WTC11 (cell line): ENCODE results near the gene OSBP2. TPM values are rescaled to one million over a fixed set of nuclear protein-coding genes. Genes with fewer than 3 reads are reported as not detected.

Experiments used
- ATAC-seq: fragments of 200-7000 bp; cut with Tn5 transposase; 2 replicates; pipeline ENCODE4 v1.10.0; 2021; ENCODE audit warnings: mild to moderate bottlenecking, moderate library complexity
- CTCF ChIA-PET: fragments of 300-600 bp; sonication (Branson Sonifier 250); formaldehyde crosslinking; loops from one replicate; lab custom pipeline; 2021; ENCODE audit warnings: antibody characterized with exemption; lab: Charles Lee
- POLR2A ChIA-PET: fragments of 350-600 bp; sonication (Branson Sonifier 250); formaldehyde crosslinking; loops from one replicate; lab custom pipeline; 2021; ENCODE audit warnings: antibody characterized with exemption; lab: Charles Lee
- DNase-seq: peaks from one replicate; pipeline ENCODE4 v3.0.0; 2021; ENCODE audit warnings: low spot score
- H3K27ac Mint-ChIP-seq: 2 replicates; pipeline ENCODE4 v1.8.0; 2021; ENCODE audit warnings: mixed read lengths
- H3K27me3 Mint-ChIP-seq: 2 replicates; pipeline ENCODE4 v1.8.0; 2021; ENCODE audit warnings: low read depth, mild to moderate bottlenecking, moderate library complexity, mixed read lengths
- H3K36me3 Mint-ChIP-seq: 2 replicates; pipeline ENCODE4 v1.8.0; 2021; ENCODE audit warnings: mixed read lengths
- H3K4me1 Mint-ChIP-seq: 2 replicates; pipeline ENCODE4 v1.8.0; 2022; ENCODE audit warnings: mixed read lengths
- H3K4me3 Mint-ChIP-seq: 2 replicates; pipeline ENCODE4 v1.8.0; 2021; ENCODE audit warnings: mild to moderate bottlenecking, moderate library complexity, mixed read lengths
- H3K9me3 Mint-ChIP-seq: 2 replicates; pipeline ENCODE4 v1.8.0; 2021; ENCODE audit warnings: mixed read lengths
- ATF1 ChIP-seq: sonication (generic); formaldehyde crosslinking; IDR thresholded peaks from 2 replicates; pipeline ENCODE4 v1.8.1; 2023; ENCODE audit warnings: mild to moderate bottlenecking, moderate library complexity, missing genetic modification reagents
- ATF3 ChIP-seq: sonication (generic); formaldehyde crosslinking; conservative IDR thresholded peaks from 2 replicates; pipeline ENCODE4 v1.8.1; 2022; ENCODE audit warnings: mild to moderate bottlenecking, missing genetic modification reagents
- ATF6 ChIP-seq: sonication (generic); formaldehyde crosslinking; IDR thresholded peaks from 2 replicates; pipeline ENCODE4 v1.8.1; 2023; ENCODE audit warnings: mild to moderate bottlenecking, missing genetic modification reagents
- CBFB ChIP-seq: sonication (generic); formaldehyde crosslinking; IDR thresholded peaks from 2 replicates; pipeline ENCODE4 v1.8.1; 2022; ENCODE audit warnings: mild to moderate bottlenecking, low read depth, missing genetic modification reagents
- E2F5 ChIP-seq: sonication (generic); formaldehyde crosslinking; IDR thresholded peaks from 2 replicates; pipeline ENCODE4 v1.8.1; 2022; ENCODE audit warnings: mild to moderate bottlenecking, moderate library complexity, missing genetic modification reagents
- ETV6 ChIP-seq: sonication (generic); formaldehyde crosslinking; IDR thresholded peaks from 2 replicates; pipeline ENCODE4 v1.8.1; 2022; ENCODE audit warnings: mild to moderate bottlenecking, missing genetic modification reagents
- HMGA2 ChIP-seq: fragments of 250-450 bp; sonication (Bioruptor Pico); IDR thresholded peaks from 2 replicates; pipeline ENCODE4 v1.4.0; 2021; ENCODE audit warnings: mild to moderate bottlenecking, moderate library complexity
- IRF2 ChIP-seq: sonication (generic); formaldehyde crosslinking; IDR thresholded peaks from 2 replicates; pipeline ENCODE4 v1.8.0; 2022; ENCODE audit warnings: low read depth, missing genetic modification reagents, borderline replicate concordance
- JAZF1 ChIP-seq: fragments of 250-450 bp; sonication (Bioruptor Pico); IDR thresholded peaks from 2 replicates; pipeline ENCODE4 v1.9.0; 2021; ENCODE audit warnings: moderate library complexity, mild to moderate bottlenecking, inconsistent platforms
- MYBL2 ChIP-seq: sonication (generic); formaldehyde crosslinking; IDR thresholded peaks from 2 replicates; pipeline ENCODE4 v1.8.1; 2023; ENCODE audit warnings: mild to moderate bottlenecking, moderate library complexity, missing genetic modification reagents
- NR2C2 ChIP-seq: sonication (generic); formaldehyde crosslinking; IDR thresholded peaks from 2 replicates; pipeline ENCODE4 v1.8.0; 2022; ENCODE audit warnings: mild to moderate bottlenecking, missing genetic modification reagents
- SMAD3 ChIP-seq: sonication (generic); formaldehyde crosslinking; IDR thresholded peaks from 2 replicates; pipeline ENCODE4 v1.8.0; 2022; ENCODE audit warnings: missing genetic modification reagents, mild to moderate bottlenecking, borderline replicate concordance
- SOX15 ChIP-seq: fragments of 250-450 bp; sonication (Bioruptor Pico); IDR thresholded peaks from 2 replicates; pipeline ENCODE4 v1.9.0; 2021; ENCODE audit warnings: mild to moderate bottlenecking
- TP53 ChIP-seq: sonication (generic); formaldehyde crosslinking; IDR thresholded peaks from 2 replicates; pipeline ENCODE4 v1.8.1; 2023; ENCODE audit warnings: mild to moderate bottlenecking, missing genetic modification reagents
- ZBTB43 ChIP-seq: sonication (generic); formaldehyde crosslinking; IDR thresholded peaks from 2 replicates; pipeline ENCODE4 v1.8.1; 2023; ENCODE audit warnings: mild to moderate bottlenecking, missing genetic modification reagents
- ZNF121 ChIP-seq: sonication (generic); formaldehyde crosslinking; IDR thresholded peaks from 2 replicates; pipeline ENCODE4 v1.8.0; 2023; ENCODE audit warnings: missing genetic modification reagents
- ZNF512 ChIP-seq: sonication (generic); formaldehyde crosslinking; IDR thresholded peaks from 2 replicates; pipeline ENCODE4 v1.8.1; 2022; ENCODE audit warnings: missing genetic modification reagents, borderline replicate concordance
- total RNA-seq: library from RNA; stranded (reverse); gene quantifications from 3 replicates; pipeline ENCODE4 v1.2.3, GENCODE V29; 2021
- TF ChIP-seq, protein P1 (sequence below): sonication (generic); formaldehyde crosslinking; IDR thresholded peaks from 2 replicates; pipeline ENCODE4 v1.8.1; 2023; ENCODE audit warnings: mild to moderate bottlenecking, missing genetic modification reagents, moderate library complexity
- TF ChIP-seq, protein P2 (sequence below): sonication (generic); formaldehyde crosslinking; IDR thresholded peaks from 2 replicates; pipeline ENCODE4 v1.8.0; 2022; ENCODE audit warnings: mild to moderate bottlenecking, missing genetic modification reagents

OSBP2 gene
- total RNA-seq, 1 experiment from 2014 or later: 4.1 TPM

DNA sequence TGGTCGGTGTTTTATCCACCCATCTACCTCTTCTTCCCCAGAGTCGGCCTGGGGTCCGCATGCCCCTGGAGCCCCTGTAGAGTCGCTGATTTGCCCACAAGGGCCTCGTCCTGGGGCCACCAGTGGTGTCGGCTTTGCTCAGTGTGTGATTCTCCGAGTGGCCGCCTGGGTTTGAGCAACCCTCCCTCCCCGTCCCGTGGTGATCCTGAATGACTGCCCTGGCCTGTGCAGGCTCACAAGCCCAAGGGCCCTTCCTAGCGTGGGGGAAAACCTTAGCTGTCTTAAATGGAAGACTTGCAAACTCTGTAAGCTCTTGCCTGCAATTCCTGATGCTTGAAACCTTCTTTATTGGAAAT is 128.3 kb downstream of the OSBP2 start:
- TF ChIP-seq ZNF121 (CRISPR knock-in tag): 0 out of 2 replicates have a peak, but pooled peaks have one; percentile 40
- no peak for TF ChIP-seq TP53 (CRISPR knock-in tag)
- Mint-ChIP-seq H3K9me3 (no peaks in the 10 kb centered on the region), H3K4me3 (peak overlapping the region; percentile 65), H3K27me3 (peaks cover 37% of the 10 kb centered on the region), H3K27ac (no peak overlapping the region), H3K36me3 (no peaks in the 10 kb centered on the region), H3K4me1 (peaks cover 14% of the 10 kb centered on the region)
- ATAC-seq (peak; percentile 86), DNase-seq (peak; percentile 59)
- ChIA-PET POLR2A (interaction anchor here (1.1 kb wide), 1 partner anchor 9 kb away, joined by 3 read pairs; no protein-coding TSS in a partner anchor), CTCF (interaction anchor here (0.7 to 3.5 kb wide), 4 partner anchors 10 to 189 kb away, joined by 3 to 14 read pairs (median 4); no protein-coding TSS in a partner anchor)

GRCh38 chr22:30824096-30824495 is 129.4 kb downstream of the OSBP2 start:
- ChIA-PET POLR2A (no interaction called here), CTCF (interaction anchor here (1.3 kb wide), 1 partner anchor 21 kb away, joined by 4 read pairs; no protein-coding TSS in a partner anchor)
- no peak for DNase-seq
- Mint-ChIP-seq H3K9me3 (no peaks in the 10 kb centered on the region), H3K27me3 (peaks cover 37% of the 10 kb centered on the region), H3K4me1 (peaks cover 14% of the 10 kb centered on the region), H3K27ac (no peak overlapping the region), H3K36me3 (no peaks in the 10 kb centered on the region), H3K4me3 (no peak overlapping the region)
- no peak for TF ChIP-seq ATF6
- no peak for TF ChIP-seq E2F5
- TF ChIP-seq, protein P1, sequence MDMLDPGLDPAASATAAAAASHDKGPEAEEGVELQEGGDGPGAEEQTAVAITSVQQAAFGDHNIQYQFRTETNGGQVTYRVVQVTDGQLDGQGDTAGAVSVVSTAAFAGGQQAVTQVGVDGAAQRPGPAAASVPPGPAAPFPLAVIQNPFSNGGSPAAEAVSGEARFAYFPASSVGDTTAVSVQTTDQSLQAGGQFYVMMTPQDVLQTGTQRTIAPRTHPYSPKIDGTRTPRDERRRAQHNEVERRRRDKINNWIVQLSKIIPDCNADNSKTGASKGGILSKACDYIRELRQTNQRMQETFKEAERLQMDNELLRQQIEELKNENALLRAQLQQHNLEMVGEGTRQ (CRISPR knock-in tag): no peak
- no peak for TF ChIP-seq MYBL2
- TF ChIP-seq SOX15 (CRISPR knock-in tag): no peak
- no peak for TF ChIP-seq CBFB
- no peak for TF ChIP-seq ZBTB43 (CRISPR knock-in tag)
- TF ChIP-seq HMGA2: no peak
- TF ChIP-seq IRF2 (CRISPR knock-in tag): no peak
- TF ChIP-seq ZNF512 (CRISPR knock-in tag): no peak
- no peak for TF ChIP-seq ATF1
- TF ChIP-seq NR2C2 (CRISPR knock-in tag): no peak
- TF ChIP-seq SMAD3 (CRISPR knock-in tag): no peak
- TF ChIP-seq ETV6 (CRISPR knock-in tag): no peak
- TF ChIP-seq, protein P2, sequence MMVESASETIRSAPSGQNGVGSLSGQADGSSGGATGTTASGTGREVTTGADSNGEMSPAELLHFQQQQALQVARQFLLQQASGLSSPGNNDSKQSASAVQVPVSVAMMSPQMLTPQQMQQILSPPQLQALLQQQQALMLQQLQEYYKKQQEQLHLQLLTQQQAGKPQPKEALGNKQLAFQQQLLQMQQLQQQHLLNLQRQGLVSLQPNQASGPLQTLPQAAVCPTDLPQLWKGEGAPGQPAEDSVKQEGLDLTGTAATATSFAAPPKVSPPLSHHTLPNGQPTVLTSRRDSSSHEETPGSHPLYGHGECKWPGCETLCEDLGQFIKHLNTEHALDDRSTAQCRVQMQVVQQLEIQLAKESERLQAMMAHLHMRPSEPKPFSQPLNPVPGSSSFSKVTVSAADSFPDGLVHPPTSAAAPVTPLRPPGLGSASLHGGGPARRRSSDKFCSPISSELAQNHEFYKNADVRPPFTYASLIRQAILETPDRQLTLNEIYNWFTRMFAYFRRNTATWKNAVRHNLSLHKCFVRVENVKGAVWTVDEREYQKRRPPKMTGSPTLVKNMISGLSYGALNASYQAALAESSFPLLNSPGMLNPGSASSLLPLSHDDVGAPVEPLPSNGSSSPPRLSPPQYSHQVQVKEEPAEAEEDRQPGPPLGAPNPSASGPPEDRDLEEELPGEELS (CRISPR knock-in tag): no peak
- TF ChIP-seq JAZF1 (CRISPR knock-in tag): no peak
- TF ChIP-seq ATF3 (CRISPR knock-in tag): no peak
- no peak for ATAC-seq
